ENCODE measurements around the gene SEPTIN7. TPM values are rescaled to one million over a fixed set of nuclear protein-coding genes. Genes with fewer than 3 reads are reported as not detected.

SEPTIN7 gene
- total RNA-seq, 1 donor from 2014 or later: 180 TPM

DNA sequence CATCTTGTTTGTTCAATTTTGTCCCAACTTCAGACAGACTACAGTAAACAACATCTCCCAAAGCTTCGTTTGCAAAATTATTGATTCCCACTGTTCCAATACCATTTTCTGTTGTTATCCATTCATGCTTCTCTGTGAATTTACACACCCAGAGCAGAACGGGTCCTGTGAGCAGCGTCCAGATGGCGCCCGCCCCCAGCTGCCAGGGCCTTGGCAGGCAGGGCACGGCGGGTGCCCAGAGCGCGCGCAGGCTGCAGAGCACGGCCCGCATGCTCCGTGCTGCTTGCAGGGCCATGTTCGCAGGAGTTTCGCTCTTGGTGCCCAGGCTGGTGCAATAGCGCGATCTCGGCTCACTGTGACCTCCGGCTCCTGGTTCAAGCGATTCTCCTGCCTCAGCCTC lies 32.5 kb upstream of the SEPTIN7 start:
- intact Hi-C loops (cut with DNase I): no loop called here
- DNase-seq: no peak

DNA sequence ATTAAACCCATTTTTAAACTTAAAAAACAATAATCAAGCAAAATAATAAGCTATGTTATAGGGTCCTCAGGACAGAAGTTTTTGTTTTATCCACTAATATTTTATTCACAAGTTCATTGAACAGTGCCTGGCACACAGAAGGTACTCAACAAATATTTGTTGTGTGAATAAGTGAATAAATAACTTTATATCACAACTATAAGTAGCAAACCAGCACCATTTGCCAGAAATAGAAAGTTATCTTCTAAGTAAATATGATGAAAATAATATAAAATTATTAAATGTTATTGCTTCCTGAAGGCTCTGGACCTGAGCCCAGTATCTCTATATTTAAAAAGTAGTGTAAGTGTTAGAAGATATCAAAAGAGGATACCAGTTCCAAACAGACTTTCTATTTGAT lies 29.1 kb upstream of the SEPTIN7 start:
- Histone ChIP-seq H3K4me1 (no peaks in the 10 kb centered on the region), H3K27me3 (ENCODE audit: low read depth) (no peaks in the 10 kb centered on the region), H3K9me3 (no peaks in the 10 kb centered on the region), H3K4me3 (no peak overlapping the region), H3K36me3 (no peaks in the 10 kb centered on the region), H3K27ac (no peak overlapping the region)
- ATAC-seq: no peak
- intact Hi-C loops (cut with DNase I): no loop called here
- TF ChIP-seq, protein P1, sequence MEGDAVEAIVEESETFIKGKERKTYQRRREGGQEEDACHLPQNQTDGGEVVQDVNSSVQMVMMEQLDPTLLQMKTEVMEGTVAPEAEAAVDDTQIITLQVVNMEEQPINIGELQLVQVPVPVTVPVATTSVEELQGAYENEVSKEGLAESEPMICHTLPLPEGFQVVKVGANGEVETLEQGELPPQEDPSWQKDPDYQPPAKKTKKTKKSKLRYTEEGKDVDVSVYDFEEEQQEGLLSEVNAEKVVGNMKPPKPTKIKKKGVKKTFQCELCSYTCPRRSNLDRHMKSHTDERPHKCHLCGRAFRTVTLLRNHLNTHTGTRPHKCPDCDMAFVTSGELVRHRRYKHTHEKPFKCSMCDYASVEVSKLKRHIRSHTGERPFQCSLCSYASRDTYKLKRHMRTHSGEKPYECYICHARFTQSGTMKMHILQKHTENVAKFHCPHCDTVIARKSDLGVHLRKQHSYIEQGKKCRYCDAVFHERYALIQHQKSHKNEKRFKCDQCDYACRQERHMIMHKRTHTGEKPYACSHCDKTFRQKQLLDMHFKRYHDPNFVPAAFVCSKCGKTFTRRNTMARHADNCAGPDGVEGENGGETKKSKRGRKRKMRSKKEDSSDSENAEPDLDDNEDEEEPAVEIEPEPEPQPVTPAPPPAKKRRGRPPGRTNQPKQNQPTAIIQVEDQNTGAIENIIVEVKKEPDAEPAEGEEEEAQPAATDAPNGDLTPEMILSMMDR (IDR thresholded peaks at IDR 0.05): no peak
- no peak for DNase-seq

More for the DNA sequence above, 32.5 kb upstream of the SEPTIN7 start:
- no peak for ATAC-seq
- Histone ChIP-seq H3K9me3 (no peaks in the 10 kb centered on the region), H3K4me1 (no peaks in the 10 kb centered on the region), H3K27me3 (ENCODE audit: low read depth) (no peaks in the 10 kb centered on the region), H3K4me3 (no peak overlapping the region), H3K36me3 (no peaks in the 10 kb centered on the region), H3K27ac (no peak overlapping the region)
- TF ChIP-seq, protein P1 (IDR thresholded peaks at IDR 0.05): no peak

DNA sequence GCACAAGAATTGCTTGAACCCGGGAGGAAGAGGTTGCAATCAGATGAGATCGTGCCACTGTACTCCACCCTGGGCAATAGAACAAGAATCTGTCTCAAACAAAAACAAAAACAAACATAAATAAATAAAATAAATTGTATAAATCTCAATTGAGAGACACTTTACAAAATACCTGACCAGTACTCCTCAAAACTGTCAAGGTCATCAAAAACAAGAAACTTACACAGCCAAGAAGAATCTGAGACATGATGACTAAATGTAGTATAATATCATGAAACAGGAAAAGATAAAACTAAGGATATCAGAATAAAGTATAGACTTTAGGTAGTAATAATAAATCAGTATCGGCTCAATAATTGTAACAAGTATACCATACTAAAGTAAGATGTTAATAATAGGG lies 26.9 kb upstream of the SEPTIN7 start:
- H3K27me3 ChIP-seq (ENCODE audit: low read depth): no peaks in the 10 kb centered on the region
- no peaks in the 10 kb centered on the region for H3K36me3 ChIP-seq
- no peak overlapping the region for H3K27ac ChIP-seq
- intact Hi-C loops (cut with DNase I): no loop called here
- TF ChIP-seq, protein P1 (IDR thresholded peaks at IDR 0.05): no peak
- no peak overlapping the region for H3K4me3 ChIP-seq
- DNase-seq (no peak), ATAC-seq (no peak)
- H3K9me3 ChIP-seq: no peaks in the 10 kb centered on the region
- no peaks in the 10 kb centered on the region for H3K4me1 ChIP-seq

DNA sequence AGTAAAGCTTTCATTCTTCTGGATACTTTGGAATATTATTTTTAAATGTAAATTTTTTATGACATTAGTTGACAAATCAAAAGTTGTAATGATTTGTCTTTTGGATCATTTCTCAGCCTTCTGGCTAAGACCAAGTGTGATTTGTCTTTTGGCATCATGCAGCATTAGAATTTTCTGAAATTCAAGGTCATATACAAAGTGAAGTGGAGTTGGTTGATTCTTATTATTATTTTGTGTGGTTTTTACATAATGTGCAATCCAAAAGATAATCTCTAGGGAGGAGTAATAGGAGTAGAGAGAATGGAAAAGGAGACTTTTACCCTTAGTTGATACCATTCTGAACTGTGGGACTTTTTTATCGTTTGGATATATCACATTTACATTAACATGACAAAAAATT lies 24.2 kb upstream of the SEPTIN7 start:
- ATAC-seq (no peak), DNase-seq (no peak)
- Histone ChIP-seq H3K36me3 (no peaks in the 10 kb centered on the region), H3K4me3 (no peak overlapping the region), H3K27ac (no peak overlapping the region), H3K27me3 (ENCODE audit: low read depth) (no peaks in the 10 kb centered on the region), H3K4me1 (no peaks in the 10 kb centered on the region), H3K9me3 (no peaks in the 10 kb centered on the region)
- intact Hi-C loops (cut with DNase I): no loop called here
- TF ChIP-seq, protein P1 (IDR thresholded peaks at IDR 0.05): no peak

DNA sequence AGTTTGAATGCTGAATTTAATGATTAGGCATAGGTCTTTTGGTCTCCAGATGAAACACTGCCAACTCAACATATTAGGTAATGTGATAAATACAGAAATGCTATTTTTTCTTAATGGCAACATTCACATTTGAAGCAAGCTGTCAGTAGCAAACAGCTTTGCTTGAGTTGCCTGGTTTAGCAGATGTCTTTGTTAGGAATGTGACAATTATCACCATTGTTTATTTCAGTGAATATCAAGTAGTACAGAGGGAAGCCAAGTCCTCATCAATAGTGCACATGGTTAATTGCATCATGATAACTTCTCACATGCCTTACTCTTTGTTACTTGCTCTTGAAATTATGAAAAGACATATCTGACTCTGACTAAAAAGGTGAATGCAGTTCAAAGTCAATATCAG lies 23.7 kb upstream of the SEPTIN7 start:
- DNase-seq: no peak
- Histone ChIP-seq H3K27me3 (ENCODE audit: low read depth) (no peaks in the 10 kb centered on the region), H3K4me3 (no peak overlapping the region), H3K9me3 (no peaks in the 10 kb centered on the region), H3K27ac (no peak overlapping the region), H3K36me3 (no peaks in the 10 kb centered on the region), H3K4me1 (no peaks in the 10 kb centered on the region)
- TF ChIP-seq, protein P1 (IDR thresholded peaks at IDR 0.05): no peak
- no peak for ATAC-seq
- intact Hi-C loops (cut with DNase I): no loop called here

DNA sequence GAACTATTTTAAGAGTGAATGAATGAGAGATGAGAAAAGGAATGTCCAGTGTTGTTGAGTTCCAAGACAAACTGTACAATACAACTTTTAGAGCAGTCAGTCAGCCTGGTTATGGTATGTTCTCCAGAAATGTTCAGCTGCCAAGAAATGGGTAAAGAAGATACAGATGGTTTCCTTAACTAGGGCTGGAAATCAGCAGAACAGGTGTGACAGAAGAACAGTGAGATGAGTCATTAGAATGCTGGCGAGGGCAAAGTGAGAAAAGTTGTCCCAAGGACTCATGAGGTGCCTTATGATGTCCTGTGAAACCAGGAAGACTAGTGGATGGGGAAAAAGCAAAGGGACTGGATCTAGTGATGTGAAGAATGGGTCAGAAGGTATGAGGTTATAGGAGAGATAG lies 20.8 kb upstream of the SEPTIN7 start:
- no peaks in the 10 kb centered on the region for H3K36me3 ChIP-seq
- H3K27me3 ChIP-seq (ENCODE audit: low read depth): no peaks in the 10 kb centered on the region
- no peak overlapping the region for H3K4me3 ChIP-seq
- ATAC-seq (no peak), DNase-seq (no peak)
- H3K9me3 ChIP-seq: no peaks in the 10 kb centered on the region
- no peaks in the 10 kb centered on the region for H3K4me1 ChIP-seq
- no peak overlapping the region for H3K27ac ChIP-seq
- intact Hi-C loops (cut with DNase I): no loop called here
- TF ChIP-seq, protein P1 (IDR thresholded peaks at IDR 0.05): no peak

All from lower lobe of right lung (tissue), 2 donors.